ENCODE data around the gene LMF1. TPM values are rescaled to one million over a fixed set of nuclear protein-coding genes. Genes with fewer than 3 reads are reported as not detected.

LMF1 gene
- polyA plus RNA-seq, 1 experiment, result 28.9 TPM

- no peak for DNase-seq (ENCODE audit: low read depth)
- H3K4me3 ChIP-seq (ENCODE audit: low read depth, low read length), result peak overlapping the region; percentile 84
- H3K27me3 ChIP-seq (ENCODE audit: control insufficient read depth, insufficient read depth, low read length), result peaks cover 3% of the 10 kb centered on the region
- peaks cover 2% of the 10 kb centered on the region; the same call in 1 of the 2 replicates for H3K36me3 ChIP-seq (ENCODE audit: control insufficient read depth, insufficient read depth, low read length)
- ChIA-PET CTCF (no interaction called here), POLR2A (no interaction called here)
- TF ChIP-seq CTCF (IDR thresholded peaks at IDR 0.05; ENCODE audit: insufficient read depth, low read depth, low read length), result no peak
These were observed 408 bp downstream of the LMF1 start for GRCh38 chr16:970386-970765.

- no peak for DNase-seq (ENCODE audit: low read depth)
- H3K4me3 ChIP-seq (ENCODE audit: low read depth, low read length), result peak overlapping the region; percentile 84
- no peaks in the 10 kb centered on the region; the same call in 1 of the 2 replicates for H3K27me3 ChIP-seq (ENCODE audit: control insufficient read depth, insufficient read depth, low read length)
- TF ChIP-seq CTCF (IDR thresholded peaks at IDR 0.05; ENCODE audit: insufficient read depth, low read depth, low read length), result no peak
- POLR2A ChIA-PET, result no interaction called here
- H3K36me3 ChIP-seq (ENCODE audit: control insufficient read depth, insufficient read depth, low read length), result peaks cover 2% of the 10 kb centered on the region
- CTCF ChIA-PET, result no interaction called here
These were observed 1.0 kb downstream of the LMF1 start for GRCh38 chr16:969508-970385.

GRCh38 chr16:968620-969019 is 2.2 kb downstream of the LMF1 start:
- TF ChIP-seq CTCF (IDR thresholded peaks at IDR 0.05; ENCODE audit: insufficient read depth, low read depth, low read length), result no peak
- Histone ChIP-seq H3K4me3 (ENCODE audit: low read depth, low read length) (no peak overlapping the region), H3K27me3 (ENCODE audit: control insufficient read depth, insufficient read depth, low read length) (no peaks in the 10 kb centered on the region), H3K36me3 (ENCODE audit: control insufficient read depth, insufficient read depth, low read length) (peaks cover 2% of the 10 kb centered on the region)
- CTCF ChIA-PET, result interaction anchor here (0.6 kb wide), 1 partner anchor 1054 kb away, joined by 3 read pairs; no protein-coding TSS in a partner anchor
- no peak for DNase-seq (ENCODE audit: low read depth)
- POLR2A ChIA-PET, result no interaction called here

GRCh38 chr16:967546-968295 is 3.1 kb downstream of the LMF1 start:
- CTCF ChIA-PET, result no interaction called here
- Histone ChIP-seq H3K4me3 (ENCODE audit: low read depth, low read length) (no peak overlapping the region), H3K36me3 (ENCODE audit: control insufficient read depth, insufficient read depth, low read length) (peaks cover 2% of the 10 kb centered on the region), H3K27me3 (ENCODE audit: control insufficient read depth, insufficient read depth, low read length) (no peaks in the 10 kb centered on the region)
- no peak for DNase-seq (ENCODE audit: low read depth)
- TF ChIP-seq CTCF (IDR thresholded peaks at IDR 0.05; ENCODE audit: insufficient read depth, low read depth, low read length), result no peak
- POLR2A ChIA-PET, result no interaction called here

- POLR2A ChIA-PET, result no interaction called here
- Histone ChIP-seq H3K27me3 (ENCODE audit: control insufficient read depth, insufficient read depth, low read length) (no peaks in the 10 kb centered on the region), H3K36me3 (ENCODE audit: control insufficient read depth, insufficient read depth, low read length) (peaks cover 2% of the 10 kb centered on the region), H3K4me3 (ENCODE audit: low read depth, low read length) (no peak overlapping the region)
- CTCF ChIA-PET, result interaction anchor here (0.6 kb wide), 1 partner anchor 26 kb away, joined by 4 read pairs; no protein-coding TSS in a partner anchor
- no peak for TF ChIP-seq CTCF (IDR thresholded peaks at IDR 0.05; ENCODE audit: insufficient read depth, low read depth, low read length)
- DNase-seq (ENCODE audit: low read depth), result no peak
These were observed 3.7 kb downstream of the LMF1 start for GRCh38 chr16:967077-967541.

Data from BJ (cell line).